IMR-90 (cell line): ENCODE results near the gene SLC7A9.

Experiments used
- MXI1 ChIP-seq: IDR thresholded peaks from 2 replicates; pipeline ENCODE4 v1.6.1; 2012; ENCODE audit warnings: low read depth, mild to moderate bottlenecking, low read length, moderate library complexity, borderline replicate concordance
- POLR2A ChIP-seq: IDR thresholded peaks from 2 replicates; pipeline ENCODE4 v1.6.1; 2012; ENCODE audit warnings: mild to moderate bottlenecking, low read depth, low read length
- TF ChIP-seq, protein P1 (sequence below): conservative IDR thresholded peaks from 2 replicates; pipeline ENCODE4 v1.5.1; 2012; ENCODE audit warnings: mild to moderate bottlenecking, low read depth, low read length, improper control_type of control experiment
- TF ChIP-seq, protein P2 (sequence below): fragments of 150-350 bp; IDR thresholded peaks from 2 replicates; pipeline ENCODE4 v1.6.1; 2017; ENCODE audit warnings: mild to moderate bottlenecking, antibody characterized with exemption, low read length, low read depth

DNA sequence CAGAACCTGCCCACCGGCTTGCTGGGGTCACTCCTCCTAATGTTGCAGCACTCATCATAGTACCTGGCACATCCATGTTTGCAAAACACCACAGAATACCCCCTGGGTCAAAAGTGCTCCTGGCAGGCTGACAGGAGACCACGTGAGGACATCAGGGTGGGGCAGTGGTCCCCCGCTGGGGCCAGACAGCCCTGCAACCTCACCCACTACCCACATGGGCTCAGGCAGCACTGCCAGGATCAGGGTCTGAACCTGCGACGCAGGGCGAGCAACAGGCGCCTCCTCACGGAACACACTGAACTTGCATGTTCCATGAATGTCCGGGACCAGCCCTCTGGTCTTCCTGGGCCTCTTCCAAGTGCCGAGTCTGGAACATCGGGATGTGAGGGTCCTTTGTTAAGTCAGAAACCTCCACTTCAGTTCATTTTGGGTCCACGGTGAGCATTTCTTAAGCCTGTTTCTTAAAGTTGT is 1.4 kb upstream of the SLC7A9 start:
- TF ChIP-seq, protein P1, sequence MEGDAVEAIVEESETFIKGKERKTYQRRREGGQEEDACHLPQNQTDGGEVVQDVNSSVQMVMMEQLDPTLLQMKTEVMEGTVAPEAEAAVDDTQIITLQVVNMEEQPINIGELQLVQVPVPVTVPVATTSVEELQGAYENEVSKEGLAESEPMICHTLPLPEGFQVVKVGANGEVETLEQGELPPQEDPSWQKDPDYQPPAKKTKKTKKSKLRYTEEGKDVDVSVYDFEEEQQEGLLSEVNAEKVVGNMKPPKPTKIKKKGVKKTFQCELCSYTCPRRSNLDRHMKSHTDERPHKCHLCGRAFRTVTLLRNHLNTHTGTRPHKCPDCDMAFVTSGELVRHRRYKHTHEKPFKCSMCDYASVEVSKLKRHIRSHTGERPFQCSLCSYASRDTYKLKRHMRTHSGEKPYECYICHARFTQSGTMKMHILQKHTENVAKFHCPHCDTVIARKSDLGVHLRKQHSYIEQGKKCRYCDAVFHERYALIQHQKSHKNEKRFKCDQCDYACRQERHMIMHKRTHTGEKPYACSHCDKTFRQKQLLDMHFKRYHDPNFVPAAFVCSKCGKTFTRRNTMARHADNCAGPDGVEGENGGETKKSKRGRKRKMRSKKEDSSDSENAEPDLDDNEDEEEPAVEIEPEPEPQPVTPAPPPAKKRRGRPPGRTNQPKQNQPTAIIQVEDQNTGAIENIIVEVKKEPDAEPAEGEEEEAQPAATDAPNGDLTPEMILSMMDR, result no peak
- TF ChIP-seq POLR2A (no peak), MXI1 (no peak)
- TF ChIP-seq, protein P2, sequence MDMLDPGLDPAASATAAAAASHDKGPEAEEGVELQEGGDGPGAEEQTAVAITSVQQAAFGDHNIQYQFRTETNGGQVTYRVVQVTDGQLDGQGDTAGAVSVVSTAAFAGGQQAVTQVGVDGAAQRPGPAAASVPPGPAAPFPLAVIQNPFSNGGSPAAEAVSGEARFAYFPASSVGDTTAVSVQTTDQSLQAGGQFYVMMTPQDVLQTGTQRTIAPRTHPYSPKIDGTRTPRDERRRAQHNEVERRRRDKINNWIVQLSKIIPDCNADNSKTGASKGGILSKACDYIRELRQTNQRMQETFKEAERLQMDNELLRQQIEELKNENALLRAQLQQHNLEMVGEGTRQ, result no peak
